ENCODE data around the gene NEK11. TPM values are rescaled to one million over a fixed set of nuclear protein-coding genes. Genes with fewer than 3 reads are reported as not detected.

NEK11 gene
- polyA plus RNA-seq, 1 of the 3 experiments (the other 2 are of a cell fraction): 4.7 TPM

DNA sequence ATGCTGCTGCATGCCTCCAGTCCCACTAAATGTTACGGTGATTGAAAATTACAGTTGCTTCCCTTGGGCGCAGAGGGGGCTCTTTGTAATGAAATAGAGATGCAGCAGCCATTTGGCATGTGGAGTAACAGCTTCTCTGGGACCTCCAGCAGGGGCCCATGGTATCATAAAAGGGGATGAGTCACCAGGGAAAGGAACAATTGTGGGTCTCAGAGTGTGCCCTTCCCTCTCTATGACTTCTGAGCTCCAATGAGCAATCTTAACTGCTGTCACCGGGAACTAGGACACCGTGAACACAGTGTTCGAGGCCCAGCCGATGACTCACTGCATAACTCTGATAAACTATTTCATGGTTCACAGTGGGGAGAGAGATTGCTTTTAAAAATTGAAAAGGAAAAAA lies 190.1 kb downstream of the NEK11 start:
- TF ChIP-seq, protein P1, sequence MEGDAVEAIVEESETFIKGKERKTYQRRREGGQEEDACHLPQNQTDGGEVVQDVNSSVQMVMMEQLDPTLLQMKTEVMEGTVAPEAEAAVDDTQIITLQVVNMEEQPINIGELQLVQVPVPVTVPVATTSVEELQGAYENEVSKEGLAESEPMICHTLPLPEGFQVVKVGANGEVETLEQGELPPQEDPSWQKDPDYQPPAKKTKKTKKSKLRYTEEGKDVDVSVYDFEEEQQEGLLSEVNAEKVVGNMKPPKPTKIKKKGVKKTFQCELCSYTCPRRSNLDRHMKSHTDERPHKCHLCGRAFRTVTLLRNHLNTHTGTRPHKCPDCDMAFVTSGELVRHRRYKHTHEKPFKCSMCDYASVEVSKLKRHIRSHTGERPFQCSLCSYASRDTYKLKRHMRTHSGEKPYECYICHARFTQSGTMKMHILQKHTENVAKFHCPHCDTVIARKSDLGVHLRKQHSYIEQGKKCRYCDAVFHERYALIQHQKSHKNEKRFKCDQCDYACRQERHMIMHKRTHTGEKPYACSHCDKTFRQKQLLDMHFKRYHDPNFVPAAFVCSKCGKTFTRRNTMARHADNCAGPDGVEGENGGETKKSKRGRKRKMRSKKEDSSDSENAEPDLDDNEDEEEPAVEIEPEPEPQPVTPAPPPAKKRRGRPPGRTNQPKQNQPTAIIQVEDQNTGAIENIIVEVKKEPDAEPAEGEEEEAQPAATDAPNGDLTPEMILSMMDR (IDR thresholded peaks at IDR 0.05): no peak
- no peak for TF ChIP-seq SIN3A (IDR thresholded peaks at IDR 0.05; ENCODE audit: borderline replicate concordance, low read depth, low read length)
- TF ChIP-seq FOSL2 (IDR thresholded peaks at IDR 0.05; ENCODE audit: borderline replicate concordance, low read depth): peak; percentile 60
- TF ChIP-seq JUND (IDR thresholded peaks at IDR 0.05): peak; percentile 41
- peak; percentile 12; the same call in 1 of the 2 replicates for TF ChIP-seq TCF12 (IDR thresholded peaks at IDR 0.05)
- TF ChIP-seq, protein P2, sequence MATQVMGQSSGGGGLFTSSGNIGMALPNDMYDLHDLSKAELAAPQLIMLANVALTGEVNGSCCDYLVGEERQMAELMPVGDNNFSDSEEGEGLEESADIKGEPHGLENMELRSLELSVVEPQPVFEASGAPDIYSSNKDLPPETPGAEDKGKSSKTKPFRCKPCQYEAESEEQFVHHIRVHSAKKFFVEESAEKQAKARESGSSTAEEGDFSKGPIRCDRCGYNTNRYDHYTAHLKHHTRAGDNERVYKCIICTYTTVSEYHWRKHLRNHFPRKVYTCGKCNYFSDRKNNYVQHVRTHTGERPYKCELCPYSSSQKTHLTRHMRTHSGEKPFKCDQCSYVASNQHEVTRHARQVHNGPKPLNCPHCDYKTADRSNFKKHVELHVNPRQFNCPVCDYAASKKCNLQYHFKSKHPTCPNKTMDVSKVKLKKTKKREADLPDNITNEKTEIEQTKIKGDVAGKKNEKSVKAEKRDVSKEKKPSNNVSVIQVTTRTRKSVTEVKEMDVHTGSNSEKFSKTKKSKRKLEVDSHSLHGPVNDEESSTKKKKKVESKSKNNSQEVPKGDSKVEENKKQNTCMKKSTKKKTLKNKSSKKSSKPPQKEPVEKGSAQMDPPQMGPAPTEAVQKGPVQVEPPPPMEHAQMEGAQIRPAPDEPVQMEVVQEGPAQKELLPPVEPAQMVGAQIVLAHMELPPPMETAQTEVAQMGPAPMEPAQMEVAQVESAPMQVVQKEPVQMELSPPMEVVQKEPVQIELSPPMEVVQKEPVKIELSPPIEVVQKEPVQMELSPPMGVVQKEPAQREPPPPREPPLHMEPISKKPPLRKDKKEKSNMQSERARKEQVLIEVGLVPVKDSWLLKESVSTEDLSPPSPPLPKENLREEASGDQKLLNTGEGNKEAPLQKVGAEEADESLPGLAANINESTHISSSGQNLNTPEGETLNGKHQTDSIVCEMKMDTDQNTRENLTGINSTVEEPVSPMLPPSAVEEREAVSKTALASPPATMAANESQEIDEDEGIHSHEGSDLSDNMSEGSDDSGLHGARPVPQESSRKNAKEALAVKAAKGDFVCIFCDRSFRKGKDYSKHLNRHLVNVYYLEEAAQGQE (IDR thresholded peaks at IDR 0.05; ENCODE audit: low read depth, low read length): no peak
- TF ChIP-seq GATA2 (CRISPR knock-in tag; IDR thresholded peaks at IDR 0.05): no peak
- TF ChIP-seq RAD21 (IDR thresholded peaks at IDR 0.05; ENCODE audit: low read length): no peak
- no peak for TF ChIP-seq TAF1 (IDR thresholded peaks at IDR 0.05; ENCODE audit: borderline replicate concordance, low read depth, low read length)
- TF ChIP-seq POLR2AphosphoS5 (IDR thresholded peaks at IDR 0.05; ENCODE audit: low read depth, low read length): no peak
- peak overlapping the region; percentile 55; the same call in 1 of the 2 replicates for H3K4me2 ChIP-seq
- POLR2A ChIA-PET: no interaction called here
- peaks cover 9% of the 10 kb centered on the region for H3F3A ChIP-seq (replicated peaks; ENCODE audit: insufficient read depth)
- WGBS (ENCODE audit: low lambda C conversion rate): 36% methylated on average over 6 of the region's 6 CpGs
- DNase-seq: no peak
- CTCF ChIA-PET: no interaction called here
- H3K27me3 ChIP-seq (ENCODE audit: insufficient read depth): no peaks in the 10 kb centered on the region
- H3K4me1 ChIP-seq (ENCODE audit: control insufficient read depth in 1 of 2, insufficient read depth in 2 of 2, low read depth in 1 of 2, low read length in 1 of 2): peaks cover 0 to 17% of the 10 kb centered on the region in 2 experiments; a peak in 2 of 4 replicates
- no peaks in the 10 kb centered on the region for H4K20me1 ChIP-seq (ENCODE audit: insufficient read depth)
- no peak overlapping the region for H3K9ac ChIP-seq
- no peaks in the 10 kb centered on the region for H3K36me3 ChIP-seq (replicated peaks in 1 of 2; ENCODE audit: control insufficient read depth in 1 of 2, insufficient read depth in 2 of 2, low read length in 1 of 2)
- no peak overlapping the region for H3K4me3 ChIP-seq (ENCODE audit: low read depth in 2 of 2, low read length in 1 of 2)
- H3K9me3 ChIP-seq: no peaks in the 10 kb centered on the region
- H3K27ac ChIP-seq (ENCODE audit: low read depth in 2 of 2, low read length in 1 of 2): peak overlapping the region in 1 of 2 experiments; percentile 27; a peak in 2 of 4 replicates
- H2AFZ ChIP-seq (ENCODE audit: low read depth): no peak overlapping the region
- no peaks in the 10 kb centered on the region for H3K79me2 ChIP-seq (ENCODE audit: insufficient read depth)
- H3K9me2 ChIP-seq: no peaks in the 10 kb centered on the region

DNA sequence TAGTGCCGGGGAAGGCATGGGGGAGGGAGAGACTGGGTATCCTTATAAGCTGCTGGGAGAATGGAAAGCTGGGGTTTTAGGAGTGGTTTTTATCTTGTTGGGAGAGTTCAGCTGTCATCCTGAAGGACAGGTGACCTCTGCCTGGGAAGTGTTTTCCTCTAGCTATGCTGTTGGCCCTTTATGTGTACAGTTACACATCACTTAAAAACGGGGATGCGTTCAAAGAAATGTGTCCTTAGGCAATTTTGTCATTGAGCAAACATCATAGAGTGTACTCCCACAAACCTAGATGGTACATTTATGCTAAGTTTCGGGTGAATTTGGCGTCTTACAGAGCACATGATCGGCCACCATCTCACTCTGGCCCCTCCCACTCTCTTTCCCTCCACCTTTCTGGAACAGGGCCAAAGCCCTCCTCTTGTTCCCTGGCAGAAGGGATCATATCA lies 190.6 kb downstream of the NEK11 start:
- H3K9ac ChIP-seq: no peak overlapping the region
- no peak overlapping the region for H2AFZ ChIP-seq (ENCODE audit: low read depth)
- POLR2A ChIA-PET: no interaction called here
- 70% methylated on average over 6 of the region's 6 CpGs for WGBS (ENCODE audit: low lambda C conversion rate)
- H3K36me3 ChIP-seq (replicated peaks in 1 of 2; ENCODE audit: control insufficient read depth in 1 of 2, insufficient read depth in 2 of 2, low read length in 1 of 2): no peaks in the 10 kb centered on the region
- H3F3A ChIP-seq (replicated peaks; ENCODE audit: insufficient read depth): peaks cover 9% of the 10 kb centered on the region
- peaks cover 0 to 20% of the 10 kb centered on the region in 2 experiments; a peak in 2 of 4 replicates for H3K4me1 ChIP-seq (ENCODE audit: control insufficient read depth in 1 of 2, insufficient read depth in 2 of 2, low read depth in 1 of 2, low read length in 1 of 2)
- no peaks in the 10 kb centered on the region for H3K27me3 ChIP-seq (ENCODE audit: insufficient read depth)
- CTCF ChIA-PET: no interaction called here
- H3K27ac ChIP-seq (ENCODE audit: low read depth in 2 of 2, low read length in 1 of 2): peak overlapping the region in 1 of 2 experiments; percentile 27; a peak in 2 of 4 replicates
- no peak for DNase-seq
- no peaks in the 10 kb centered on the region for H3K9me2 ChIP-seq
- no peaks in the 10 kb centered on the region for H4K20me1 ChIP-seq (ENCODE audit: insufficient read depth)
- peak overlapping the region; percentile 55; the same call in 1 of the 2 replicates for H3K4me2 ChIP-seq
- H3K4me3 ChIP-seq (ENCODE audit: low read depth in 2 of 2, low read length in 1 of 2): no peak overlapping the region
- no peaks in the 10 kb centered on the region for H3K79me2 ChIP-seq (ENCODE audit: insufficient read depth)
- TF ChIP-seq GABPA (IDR thresholded peaks at IDR 0.05; ENCODE audit: low read depth) (no peak), YY1 (IDR thresholded peaks at IDR 0.05; ENCODE audit: low read depth) (no peak), ELF1 (IDR thresholded peaks at IDR 0.05) (no peak)
- TF ChIP-seq, protein P3, sequence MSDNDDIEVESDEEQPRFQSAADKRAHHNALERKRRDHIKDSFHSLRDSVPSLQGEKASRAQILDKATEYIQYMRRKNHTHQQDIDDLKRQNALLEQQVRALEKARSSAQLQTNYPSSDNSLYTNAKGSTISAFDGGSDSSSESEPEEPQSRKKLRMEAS (IDR thresholded peaks at IDR 0.05; ENCODE audit: low read depth): no peak
- no peaks in the 10 kb centered on the region for H3K9me3 ChIP-seq

Measured in SK-N-SH (cell line).